HepG2 (cell line): Measurements from ENCODE around the gene JKAMP. TPM values are rescaled to one million over a fixed set of nuclear protein-coding genes. Genes with fewer than 3 reads are reported as not detected.

ENCODE experiments used
- ATF1 ChIP-seq: IDR thresholded peaks from 2 replicates; pipeline ENCODE4 v1.6.1; 2016; ENCODE audit warnings: mild to moderate bottlenecking, control low read depth
- FOXA3 ChIP-seq: IDR thresholded peaks from 2 replicates; pipeline ENCODE4 v1.6.1; 2016; ENCODE audit warnings: missing genetic modification reagents, missing compliant biosample characterization
- IKZF1 ChIP-seq: fragments of 450-650 bp; IDR thresholded peaks from 2 replicates; pipeline ENCODE4 v1.7.1; 2016
- MAX ChIP-seq: IDR thresholded peaks from 2 replicates; pipeline ENCODE4 v1.6.1; 2012; ENCODE audit warnings: inconsistent platforms
- NFE2 ChIP-seq: sonication (generic); formaldehyde crosslinking; IDR thresholded peaks from 2 replicates; pipeline ENCODE4 v1.4.0; 2020; ENCODE audit warnings: missing genetic modification reagents
- POLR2AphosphoS2 ChIP-seq: IDR thresholded peaks from 2 replicates; pipeline ENCODE4 v1.6.1; 2011; ENCODE audit warnings: low read depth, low read length, improper control_type of control experiment
- TOPORS ChIP-seq: sonication (generic); formaldehyde crosslinking; IDR thresholded peaks from 2 replicates; pipeline ENCODE4 v1.8.0; 2023; ENCODE audit warnings: mild to moderate bottlenecking, missing genetic modification reagents
- ZBTB42 ChIP-seq: sonication (generic); formaldehyde crosslinking; IDR thresholded peaks from 2 replicates; pipeline ENCODE4 v1.5.0; 2020; ENCODE audit warnings: mild to moderate bottlenecking, missing genetic modification reagents
- ZHX1 ChIP-seq: sonication (generic); formaldehyde crosslinking; IDR thresholded peaks from 2 replicates; pipeline ENCODE4 v1.8.1; 2022; ENCODE audit warnings: low read depth, mild to moderate bottlenecking, missing genetic modification reagents
- polyA plus RNA-seq, 8 experiments: library from polyadenylated mRNA; depleted of rRNA in 3 of 8; stranded (reverse) in 7 of 8; unstranded in 1 of 8; fragments of >200 nt; fragmentation: Illumina TruSeq in 4 of 8; extraction: Trizol in 4 of 8; gene quantifications; 2 replicates each; pipeline versions ENCODE4 v1.2.1 to v1.2.3, GENCODE V29; 2011 to 2016; ENCODE audit warnings: low read depth in 4 of 8, missing spikeins in 1 of 8, mixed read lengths in 1 of 8; ENCODE audit not compliant: insufficient read depth in 1 of 8
- total RNA-seq, 5 experiments: library from RNA; depleted of rRNA; stranded (reverse); fragments of >200 nt; fragmentation: Illumina TruSeq; extraction: Trizol; gene quantifications; 2 replicates each; pipeline ENCODE4 v1.2.3, GENCODE V29; 2016; ENCODE audit warnings: low read depth in 1 of 5
- TF ChIP-seq, protein P1 (sequence below): sonication (generic); formaldehyde crosslinking; IDR thresholded peaks from 2 replicates; pipeline ENCODE4 v1.4.0; 2020; ENCODE audit warnings: mild to moderate bottlenecking, missing genetic modification reagents
- TF ChIP-seq, protein P2 (sequence below): sonication (generic); formaldehyde crosslinking; IDR thresholded peaks from 2 replicates; pipeline ENCODE4 v1.8.0; 2022; ENCODE audit warnings: low read depth, missing genetic modification reagents
- TF ChIP-seq, protein P3 (sequence below): sonication (generic); formaldehyde crosslinking; IDR thresholded peaks from 2 replicates; pipeline ENCODE4 v1.4.0; 2020; ENCODE audit warnings: missing genetic modification reagents, borderline replicate concordance

The JKAMP gene
- total and polyA plus RNA-seq, 2 of the 13 experiments (the other 11 are each of a cell fraction or from before 2014, with no cell fraction given), result 56.4 to 135 TPM

- TF ChIP-seq, protein P1, sequence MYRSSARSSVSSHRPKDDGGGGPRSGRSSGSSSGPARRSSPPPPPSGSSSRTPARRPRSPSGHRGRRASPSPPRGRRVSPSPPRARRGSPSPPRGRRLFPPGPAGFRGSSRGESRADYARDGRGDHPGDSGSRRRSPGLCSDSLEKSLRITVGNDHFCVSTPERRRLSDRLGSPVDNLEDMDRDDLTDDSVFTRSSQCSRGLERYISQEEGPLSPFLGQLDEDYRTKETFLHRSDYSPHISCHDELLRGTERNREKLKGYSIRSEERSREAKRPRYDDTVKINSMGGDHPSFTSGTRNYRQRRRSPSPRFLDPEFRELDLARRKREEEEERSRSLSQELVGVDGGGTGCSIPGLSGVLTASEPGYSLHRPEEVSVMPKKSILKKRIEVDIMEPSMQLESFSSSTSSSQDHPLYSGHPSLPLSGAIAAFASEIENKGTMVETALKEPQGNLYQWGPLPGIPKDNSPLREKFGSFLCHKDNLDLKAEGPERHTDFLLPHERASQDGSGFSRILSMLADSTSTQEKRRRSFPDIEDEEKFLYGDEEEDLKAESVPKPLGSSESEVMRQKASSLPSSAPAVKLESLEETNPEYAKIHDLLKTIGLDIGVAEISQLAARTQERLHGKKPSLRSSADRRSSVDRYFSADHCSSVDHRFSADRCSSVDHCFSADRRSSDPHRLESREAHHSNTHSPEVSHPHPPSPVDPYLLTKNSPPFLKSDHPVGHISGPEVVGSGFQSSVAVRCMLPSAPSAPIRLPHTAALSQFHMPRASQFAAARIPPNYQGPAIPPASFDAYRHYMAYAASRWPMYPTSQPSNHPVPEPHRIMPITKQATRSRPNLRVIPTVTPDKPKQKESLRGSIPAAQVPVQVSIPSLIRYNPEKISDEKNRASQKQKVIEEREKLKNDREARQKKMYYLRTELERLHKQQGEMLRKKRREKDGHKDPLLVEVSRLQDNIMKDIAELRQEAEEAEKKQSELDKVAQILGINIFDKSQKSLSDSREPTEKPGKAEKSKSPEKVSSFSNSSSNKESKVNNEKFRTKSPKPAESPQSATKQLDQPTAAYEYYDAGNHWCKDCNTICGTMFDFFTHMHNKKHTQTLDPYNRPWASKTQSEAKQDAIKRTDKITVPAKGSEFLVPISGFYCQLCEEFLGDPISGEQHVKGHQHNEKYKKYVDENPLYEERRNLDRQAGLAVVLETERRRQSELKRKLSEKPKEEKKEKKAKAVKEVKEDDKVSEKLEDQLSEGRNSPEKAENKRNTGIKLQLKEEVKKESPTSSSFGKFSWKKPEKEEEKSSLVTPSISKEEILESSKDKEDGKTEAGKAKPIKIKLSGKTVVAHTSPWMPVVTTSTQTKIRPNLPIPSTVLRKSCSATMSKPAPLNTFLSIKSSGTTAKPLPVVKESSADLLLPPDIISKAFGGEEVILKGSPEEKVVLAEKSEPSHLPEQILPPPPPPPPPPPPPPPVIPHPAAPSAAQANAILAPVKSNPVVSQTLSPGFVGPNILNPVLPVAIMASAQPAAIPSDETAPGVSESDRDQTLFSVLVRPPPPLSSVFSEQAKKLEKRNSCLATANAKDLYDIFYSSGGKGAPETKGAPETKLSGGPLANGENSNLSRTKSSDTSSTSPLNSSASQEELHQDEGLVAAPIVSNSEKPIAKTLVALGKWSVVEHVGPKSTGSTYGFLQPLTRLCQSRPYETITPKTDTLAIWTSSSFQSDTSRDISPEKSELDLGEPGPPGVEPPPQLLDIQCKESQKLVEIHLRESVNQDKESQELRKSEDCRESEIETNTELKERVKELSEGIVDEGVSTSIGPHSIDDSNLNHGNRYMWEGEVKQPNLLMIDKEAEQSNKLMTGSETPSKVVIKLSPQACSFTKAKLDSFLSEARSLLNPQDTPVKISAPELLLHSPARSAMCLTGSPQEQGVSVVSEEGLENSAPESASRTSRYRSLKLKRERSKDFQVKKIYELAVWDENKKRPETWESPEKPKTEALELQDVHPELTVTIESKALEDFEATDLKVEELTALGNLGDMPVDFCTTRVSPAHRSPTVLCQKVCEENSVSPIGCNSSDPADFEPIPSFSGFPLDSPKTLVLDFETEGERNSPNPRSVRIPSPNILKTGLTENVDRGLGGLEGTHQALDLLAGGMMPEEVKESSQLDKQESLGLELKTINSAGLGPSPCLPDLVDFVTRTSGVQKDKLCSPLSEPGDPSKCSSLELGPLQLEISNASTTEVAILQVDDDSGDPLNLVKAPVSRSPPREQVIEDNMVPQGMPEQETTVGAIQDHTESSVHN (CRISPR knock-in tag), result no peak
- peak; percentile 90 for TF ChIP-seq ZBTB42 (CRISPR knock-in tag)
- peak; percentile 56; the same call in 1 of the 2 replicates for TF ChIP-seq FOXA3
- 0 out of 2 replicates have a peak, but pooled peaks have one; percentile 53 for TF ChIP-seq POLR2AphosphoS2
- TF ChIP-seq ATF1 (CRISPR knock-in tag), result no peak
- peak; percentile 98 for TF ChIP-seq MAX
- TF ChIP-seq, protein P2, sequence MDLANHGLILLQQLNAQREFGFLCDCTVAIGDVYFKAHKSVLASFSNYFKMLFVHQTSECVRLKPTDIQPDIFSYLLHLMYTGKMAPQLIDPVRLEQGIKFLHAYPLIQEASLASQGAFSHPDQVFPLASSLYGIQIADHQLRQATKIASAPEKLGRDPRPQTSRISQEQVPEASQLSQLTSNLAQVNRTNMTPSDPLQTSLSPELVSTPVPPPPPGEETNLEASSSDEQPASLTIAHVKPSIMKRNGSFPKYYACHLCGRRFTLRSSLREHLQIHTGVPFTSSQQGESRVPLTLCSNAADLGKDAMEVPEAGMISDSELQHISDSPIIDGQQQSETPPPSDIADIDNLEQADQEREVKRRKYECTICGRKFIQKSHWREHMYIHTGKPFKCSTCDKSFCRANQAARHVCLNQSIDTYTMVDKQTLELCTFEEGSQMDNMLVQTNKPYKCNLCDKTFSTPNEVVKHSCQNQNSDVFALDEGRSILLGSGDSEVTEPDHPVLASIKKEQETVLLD (CRISPR knock-in tag), result no peak
- TF ChIP-seq TOPORS (CRISPR knock-in tag), result peak; percentile 96
- TF ChIP-seq IKZF1, result no peak
- TF ChIP-seq ZHX1 (CRISPR knock-in tag), result peak; percentile 89
- TF ChIP-seq, protein P3, sequence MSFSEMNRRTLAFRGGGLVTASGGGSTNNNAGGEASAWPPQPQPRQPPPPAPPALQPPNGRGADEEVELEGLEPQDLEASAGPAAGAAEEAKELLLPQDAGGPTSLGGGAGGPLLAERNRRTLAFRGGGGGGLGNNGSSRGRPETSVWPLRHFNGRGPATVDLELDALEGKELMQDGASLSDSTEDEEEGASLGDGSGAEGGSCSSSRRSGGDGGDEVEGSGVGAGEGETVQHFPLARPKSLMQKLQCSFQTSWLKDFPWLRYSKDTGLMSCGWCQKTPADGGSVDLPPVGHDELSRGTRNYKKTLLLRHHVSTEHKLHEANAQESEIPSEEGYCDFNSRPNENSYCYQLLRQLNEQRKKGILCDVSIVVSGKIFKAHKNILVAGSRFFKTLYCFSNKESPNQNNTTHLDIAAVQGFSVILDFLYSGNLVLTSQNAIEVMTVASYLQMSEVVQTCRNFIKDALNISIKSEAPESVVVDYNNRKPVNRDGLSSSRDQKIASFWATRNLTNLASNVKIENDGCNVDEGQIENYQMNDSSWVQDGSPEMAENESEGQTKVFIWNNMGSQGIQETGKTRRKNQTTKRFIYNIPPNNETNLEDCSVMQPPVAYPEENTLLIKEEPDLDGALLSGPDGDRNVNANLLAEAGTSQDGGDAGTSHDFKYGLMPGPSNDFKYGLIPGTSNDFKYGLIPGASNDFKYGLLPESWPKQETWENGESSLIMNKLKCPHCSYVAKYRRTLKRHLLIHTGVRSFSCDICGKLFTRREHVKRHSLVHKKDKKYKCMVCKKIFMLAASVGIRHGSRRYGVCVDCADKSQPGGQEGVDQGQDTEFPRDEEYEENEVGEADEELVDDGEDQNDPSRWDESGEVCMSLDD, result peak; percentile 92
- no peak for TF ChIP-seq NFE2
Measured at GRCh38 chr14:59483819-59484638, at the start of gene JKAMP, which contains the start of gene L3HYPDH (continued).
